Loucy (cell line): Measurements from ENCODE around the gene SUSD3.

ENCODE experiments used
- H2AFZ ChIP-seq: fragments of 200-600 bp; sonication (generic); 2 replicates; pipeline ENCODE4 v1.6.0; 2016; ENCODE audit warnings: antibody characterized with exemption, mild to moderate bottlenecking, low read length, moderate library complexity
- H3F3A ChIP-seq: fragments of 200-600 bp; 2 replicates; pipeline ENCODE4 v1.6.0; 2016; ENCODE audit warnings: antibody characterized with exemption, low read depth, mild to moderate bottlenecking
- H3K27me3 ChIP-seq: fragments of 200-600 bp; sonication (generic); 2 replicates; pipeline ENCODE4 v1.6.1; 2014; ENCODE audit warnings: low read length, mild to moderate bottlenecking; ENCODE audit not compliant: insufficient read depth, poor library complexity, severe bottlenecking
- H3K36me3 ChIP-seq: fragments of 200-600 bp; sonication (generic); 2 replicates; pipeline ENCODE4 v1.6.1; 2016; ENCODE audit warnings: low read length; ENCODE audit not compliant: insufficient read depth
- H3K4me1 ChIP-seq: fragments of 200-600 bp; sonication (generic); 2 replicates; pipeline ENCODE4 v1.5.1; 2014; ENCODE audit warnings: low read length, mild to moderate bottlenecking; ENCODE audit not compliant: insufficient read depth, poor library complexity, severe bottlenecking
- H3K4me2 ChIP-seq: fragments of 200-600 bp; sonication (generic); 2 replicates; pipeline ENCODE4 v1.6.0; 2014; ENCODE audit warnings: antibody characterized with exemption, low read length, low read depth, mild to moderate bottlenecking; ENCODE audit not compliant: poor library complexity, severe bottlenecking
- H3K4me3 ChIP-seq: fragments of 200-600 bp; sonication (generic); 2 replicates; pipeline ENCODE4 v1.5.1; 2014; ENCODE audit warnings: low read length, mild to moderate bottlenecking, mixed read lengths; ENCODE audit not compliant: poor library complexity, severe bottlenecking
- H3K79me2 ChIP-seq: fragments of 200-600 bp; sonication (generic); 2 replicates; pipeline ENCODE4 v1.6.1; 2014; ENCODE audit warnings: low read length; ENCODE audit not compliant: insufficient read depth
- H3K9ac ChIP-seq: fragments of 200-600 bp; sonication (generic); 2 replicates; pipeline ENCODE4 v1.6.0; 2014; ENCODE audit warnings: mild to moderate bottlenecking, low read depth, low read length, moderate library complexity; ENCODE audit not compliant: poor library complexity, severe bottlenecking
- H3K9me2 ChIP-seq: fragments of 200-600 bp; sonication (generic); replicated peaks from 2 replicates; pipeline ENCODE4 v1.6.1; 2016; ENCODE audit warnings: low read depth, low read length, mixed read lengths
- H3K9me3 ChIP-seq: fragments of 200-600 bp; sonication (generic); 2 replicates; pipeline ENCODE4 v1.6.1; 2014; ENCODE audit warnings: mild to moderate bottlenecking, antibody characterized with exemption, low read length, low read depth; ENCODE audit not compliant: insufficient read depth
- H4K20me1 ChIP-seq: fragments of 200-600 bp; sonication (generic); 2 replicates; pipeline ENCODE4 v1.6.0; 2014; ENCODE audit warnings: antibody characterized with exemption, low read length, mild to moderate bottlenecking; ENCODE audit not compliant: insufficient read depth, poor library complexity, severe bottlenecking
- CTCF ChIP-seq: fragments of 200-600 bp; sonication (generic); conservative IDR thresholded peaks from 2 replicates; pipeline ENCODE4 v1.5.1; 2014; ENCODE audit warnings: mild to moderate bottlenecking, antibody characterized with exemption, low read length
- EZH2phosphoT487 ChIP-seq: fragments of 200-600 bp; IDR thresholded peaks from 2 replicates; pipeline ENCODE4 v1.6.1; 2018; ENCODE audit warnings: antibody characterized with exemption, mild to moderate bottlenecking, moderate library complexity, borderline replicate concordance

SUSD3 gene

GRCh38 chr9:93091056-93091452 is 32.6 kb downstream of the SUSD3 start:
- H3K4me3 ChIP-seq = no peak overlapping the region
- H2AFZ ChIP-seq = no peak overlapping the region

GRCh38 chr9:93091453-93092081 is 33.1 kb downstream of the SUSD3 start:
- Histone ChIP-seq H3K79me2 (peaks cover 5% of the 10 kb centered on the region), H3K36me3 (no peaks in the 10 kb centered on the region), H3K4me2 (no peak overlapping the region), H3K9me3 (no peaks in the 10 kb centered on the region), H3K27me3 (no peaks in the 10 kb centered on the region), H3K9me2 (no peaks in the 10 kb centered on the region), H2AFZ (no peak overlapping the region), H3K9ac (no peak overlapping the region), H4K20me1 (peaks cover 1% of the 10 kb centered on the region), H3F3A (no peaks in the 10 kb centered on the region), H3K4me3 (no peak overlapping the region), H3K4me1 (peaks cover 35% of the 10 kb centered on the region)
- TF ChIP-seq EZH2phosphoT487 (no peak), CTCF (no peak)

More at GRCh38 chr9:93091056-93091452, 32.6 kb downstream of the SUSD3 start:
- H3K4me2 ChIP-seq = no peak overlapping the region
- H3K9me3 ChIP-seq = no peaks in the 10 kb centered on the region
- H3K27me3 ChIP-seq = no peaks in the 10 kb centered on the region
- H4K20me1 ChIP-seq = no peaks in the 10 kb centered on the region
- TF ChIP-seq EZH2phosphoT487 (no peak), CTCF (no peak)
- H3K9ac ChIP-seq = no peak overlapping the region
- peaks cover 32% of the 10 kb centered on the region for H3K4me1 ChIP-seq
- no peaks in the 10 kb centered on the region for H3F3A ChIP-seq
- H3K9me2 ChIP-seq = no peaks in the 10 kb centered on the region
- H3K79me2 ChIP-seq = peaks cover under 1% of the 10 kb centered on the region; the same call in 1 of the 2 replicates
- no peaks in the 10 kb centered on the region for H3K36me3 ChIP-seq

- Histone ChIP-seq H3K9ac (no peak overlapping the region), H3K36me3 (no peaks in the 10 kb centered on the region), H3K4me2 (no peak overlapping the region), H3F3A (no peaks in the 10 kb centered on the region), H2AFZ (no peak overlapping the region), H3K27me3 (no peaks in the 10 kb centered on the region), H3K4me3 (no peak overlapping the region), H3K79me2 (peaks cover 14% of the 10 kb centered on the region), H3K9me2 (no peaks in the 10 kb centered on the region), H3K9me3 (no peaks in the 10 kb centered on the region), H3K4me1 (peaks cover 40% of the 10 kb centered on the region), H4K20me1 (peaks cover 6% of the 10 kb centered on the region)
- TF ChIP-seq CTCF (no peak), EZH2phosphoT487 (no peak)
These were observed 33.9 kb downstream of the SUSD3 start for GRCh38 chr9:93092251-93092991.
